Stimulated activated CD8-positive, alpha-beta memory T cell treated with anti-CD3 and anti-CD28 coated beads, Interleukin-7, amount 100 ng/mL, for 1 hour (primary cell): ENCODE measurements around the gene TPRG1.

Source experiments
- DNase-seq, 2 donors: peaks; one replicate each; pipeline ENCODE4 v3.0.0-alpha.2; 2020; ENCODE audit warnings: low read depth in 2 of 2

TPRG1 gene

GRCh38 chr3:189278221-189278620, 106.5 kb downstream of the TPRG1 start:
- no peak for DNase-seq

GRCh38 chr3:189282189-189282588, 110.4 kb downstream of the TPRG1 start:
- no peak for DNase-seq

GRCh38 chr3:189282741-189283140, 111.0 kb downstream of the TPRG1 start:
- no peak for DNase-seq

- no peak for DNase-seq
These were observed 114.4 kb downstream of the TPRG1 start for GRCh38 chr3:189286188-189286587.

GRCh38 chr3:189286916-189287315, 115.1 kb downstream of the TPRG1 start:
- DNase-seq, result no peak

- DNase-seq, result no peak
These were observed 116.8 kb downstream of the TPRG1 start for GRCh38 chr3:189288348-189289235.

GRCh38 chr3:189289251-189289650, 117.5 kb downstream of the TPRG1 start:
- DNase-seq, result no peak

- DNase-seq, result no peak
These were observed 121.1 kb downstream of the TPRG1 start for GRCh38 chr3:189292667-189293484.

- DNase-seq, result no peak
These were observed 122.9 kb downstream of the TPRG1 start for GRCh38 chr3:189294649-189295048.

GRCh38 chr3:189295089-189295488, 123.3 kb downstream of the TPRG1 start:
- no peak for DNase-seq

GRCh38 chr3:189297932-189298331, 126.2 kb downstream of the TPRG1 start:
- DNase-seq, result no peak

- no peak for DNase-seq
These were observed 127.0 kb downstream of the TPRG1 start for GRCh38 chr3:189298469-189299375.

GRCh38 chr3:189300345-189300744, 128.6 kb downstream of the TPRG1 start:
- no peak for DNase-seq

GRCh38 chr3:189301479-189301878, 129.7 kb downstream of the TPRG1 start:
- no peak for DNase-seq

GRCh38 chr3:189303584-189303983, 131.8 kb downstream of the TPRG1 start:
- DNase-seq, result no peak

GRCh38 chr3:189304465-189305351, 132.9 kb downstream of the TPRG1 start:
- no peak for DNase-seq

GRCh38 chr3:189305412-189305811, 133.6 kb downstream of the TPRG1 start:
- no peak for DNase-seq

- no peak for DNase-seq
These were observed 136.2 kb downstream of the TPRG1 start for GRCh38 chr3:189307963-189308362.

- DNase-seq, result no peak
These were observed 136.8 kb downstream of the TPRG1 start for GRCh38 chr3:189308608-189309007.

GRCh38 chr3:189309400-189309975, 137.7 kb downstream of the TPRG1 start:
- DNase-seq, result no peak
